HG02623 (cell line): ENCODE results near the gene TMEM254.
"Not testable (repeated sequence)": the region's sequence is repeated elsewhere in the genome, so short reads cannot be mapped to it uniquely, and the experiment has no call there.

Experiments used
- ATAC-seq: cut with Tn5 transposase; IDR thresholded peaks from one replicate; pipeline ENCODE4 v1.9.1; 2021; ENCODE audit warnings: moderate library complexity; ENCODE audit not compliant: unreplicated experiment

The TMEM254 gene

GRCh38 chr10:80075781-80076180, 2.7 kb upstream of the TMEM254 start:
- no peak for ATAC-seq

DNA sequence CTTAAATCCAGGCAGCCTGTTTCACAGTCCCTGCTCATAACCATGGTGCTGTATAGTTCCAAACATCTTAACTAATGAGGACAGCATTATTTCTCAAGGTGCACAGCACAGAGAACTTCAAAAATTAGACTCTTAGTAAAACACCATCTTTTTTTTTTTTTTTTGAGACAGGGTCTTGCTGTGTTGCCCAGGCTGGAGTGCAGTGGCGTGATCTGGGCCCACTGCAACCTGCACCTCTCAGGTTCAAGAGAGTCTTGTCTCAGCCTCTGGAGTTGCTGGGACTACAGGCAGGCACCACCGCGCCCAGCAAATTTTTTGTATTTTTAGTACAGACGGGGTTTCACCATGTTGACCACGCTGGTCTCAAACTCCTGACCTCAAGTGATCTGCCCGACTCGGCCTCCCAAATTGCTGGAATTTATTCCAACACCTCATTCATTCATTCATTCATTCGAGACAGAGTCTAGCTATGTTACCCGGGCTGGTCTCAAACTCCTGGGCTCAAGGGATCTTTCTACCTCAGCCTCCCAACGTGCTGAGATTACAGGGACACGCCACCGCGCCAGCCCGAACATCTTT, 507 bp upstream of the TMEM254 start:
- ATAC-seq, result no peak

- ATAC-seq, result no peak
Observed at GRCh38 chr10:80079312-80079719, 851 bp downstream of the TMEM254 start.

DNA sequence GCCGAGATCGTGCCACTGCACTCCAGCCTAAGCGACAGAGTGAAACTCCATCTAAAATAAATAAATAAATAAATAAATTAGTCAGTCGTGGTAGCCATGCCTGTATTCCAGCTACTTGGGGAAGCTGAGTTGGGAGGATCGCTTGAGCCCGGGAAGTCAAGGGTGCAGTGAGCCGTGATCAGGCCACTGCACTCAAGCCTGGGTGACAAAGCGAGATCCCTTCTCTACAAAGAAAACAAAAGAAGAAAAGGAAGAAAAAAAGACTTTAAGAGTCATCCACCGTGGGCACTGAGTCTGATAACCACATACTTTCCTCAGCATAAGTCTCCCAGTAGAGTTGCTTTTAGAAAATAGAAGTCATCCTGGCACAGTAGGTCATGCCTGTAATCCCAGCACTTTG, 2.6 kb downstream of the TMEM254 start:
- no peak for ATAC-seq

DNA sequence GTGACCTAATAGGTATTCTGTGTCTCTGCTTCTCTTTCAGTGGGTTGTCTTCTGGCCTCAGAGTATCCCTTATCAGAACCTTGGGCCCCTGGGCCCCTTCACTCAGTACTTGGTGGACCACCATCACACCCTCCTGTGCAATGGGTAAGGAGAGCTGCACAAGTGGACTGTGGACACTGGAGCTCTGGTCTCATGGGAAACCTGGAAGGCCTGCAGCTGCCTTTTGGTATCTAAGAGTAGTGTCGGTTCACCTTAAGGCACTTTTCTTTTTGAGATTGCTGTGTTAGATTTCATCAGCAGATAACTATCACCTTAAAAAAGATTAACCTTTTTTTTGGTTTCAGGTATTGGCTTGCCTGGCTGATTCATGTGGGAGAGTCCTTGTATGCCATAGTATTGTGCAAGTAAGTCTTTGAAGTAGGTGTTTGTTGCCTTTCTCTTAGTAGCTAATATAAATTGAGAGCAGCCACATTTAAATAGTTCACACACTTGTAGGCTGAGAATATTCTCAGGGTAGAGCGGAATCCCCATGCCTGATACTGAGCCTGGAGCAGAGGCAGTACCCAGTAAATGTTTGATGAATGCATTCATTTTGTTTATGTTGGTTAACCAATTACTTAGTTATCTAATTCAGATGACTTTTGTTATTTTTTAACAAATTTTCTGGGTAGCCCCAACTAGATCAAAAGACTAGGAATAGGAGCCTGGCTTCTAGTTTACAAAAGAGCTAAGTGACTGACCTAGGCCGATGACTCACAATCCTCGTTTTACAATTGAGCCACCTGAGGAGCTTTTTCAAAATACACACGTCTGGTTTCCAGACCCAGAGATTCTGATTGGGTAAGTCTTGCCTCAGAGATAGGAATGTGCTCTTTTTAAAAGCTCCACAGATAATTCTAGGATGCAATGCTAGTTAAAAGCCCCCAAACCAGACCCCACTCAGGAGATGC, 3.6 kb downstream of the TMEM254 start:
- no peak for ATAC-seq

DNA sequence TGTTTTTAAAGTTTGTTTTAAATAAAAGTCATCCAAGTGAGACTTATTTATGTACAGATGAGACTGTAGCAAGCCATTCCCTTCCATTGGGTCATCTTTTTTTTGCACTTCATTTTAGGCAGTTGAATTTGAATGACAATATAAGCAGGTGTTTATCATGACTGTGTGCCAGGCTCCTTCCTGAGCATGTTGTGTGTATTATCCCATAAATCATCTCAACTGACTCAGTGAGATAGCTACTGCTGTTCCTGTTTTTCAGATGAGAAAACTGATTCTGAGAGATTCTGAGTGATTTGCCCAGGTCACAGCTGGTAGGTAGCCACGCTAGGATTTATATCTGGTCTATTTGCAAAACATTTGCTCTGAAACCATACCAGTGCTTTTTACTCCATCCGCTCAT, 11.7 kb downstream of the TMEM254 start:
- ATAC-seq, result no peak

GRCh38 chr10:80094231-80094630, 15.8 kb downstream of the TMEM254 start:
- ATAC-seq, result no peak

- not testable (repeated sequence) for ATAC-seq
Observed at GRCh38 chr10:80098272-80098671, 19.8 kb downstream of the TMEM254 start.

GRCh38 chr10:80099295-80099694, 20.8 kb downstream of the TMEM254 start:
- not testable (repeated sequence) for ATAC-seq

DNA sequence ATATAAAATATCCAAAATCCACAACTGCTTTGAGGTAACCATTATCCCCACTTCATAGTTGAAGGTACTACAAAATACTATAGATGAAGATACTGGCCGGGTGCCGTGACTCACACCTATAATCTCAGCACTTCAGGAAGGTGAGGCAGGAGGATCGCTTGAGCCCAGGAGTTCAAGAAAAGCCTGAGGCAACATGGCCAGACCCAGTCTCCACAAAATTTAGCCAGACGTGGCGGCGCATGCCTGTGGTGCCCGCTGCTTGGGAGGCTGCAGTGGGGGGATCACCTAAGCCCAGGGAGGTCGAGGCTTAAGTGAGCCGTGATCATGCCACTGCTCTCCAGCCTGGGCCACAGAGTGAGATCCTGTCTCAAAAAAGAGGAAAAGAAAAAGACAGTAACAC, 21.7 kb downstream of the TMEM254 start:
- no peak for ATAC-seq

DNA sequence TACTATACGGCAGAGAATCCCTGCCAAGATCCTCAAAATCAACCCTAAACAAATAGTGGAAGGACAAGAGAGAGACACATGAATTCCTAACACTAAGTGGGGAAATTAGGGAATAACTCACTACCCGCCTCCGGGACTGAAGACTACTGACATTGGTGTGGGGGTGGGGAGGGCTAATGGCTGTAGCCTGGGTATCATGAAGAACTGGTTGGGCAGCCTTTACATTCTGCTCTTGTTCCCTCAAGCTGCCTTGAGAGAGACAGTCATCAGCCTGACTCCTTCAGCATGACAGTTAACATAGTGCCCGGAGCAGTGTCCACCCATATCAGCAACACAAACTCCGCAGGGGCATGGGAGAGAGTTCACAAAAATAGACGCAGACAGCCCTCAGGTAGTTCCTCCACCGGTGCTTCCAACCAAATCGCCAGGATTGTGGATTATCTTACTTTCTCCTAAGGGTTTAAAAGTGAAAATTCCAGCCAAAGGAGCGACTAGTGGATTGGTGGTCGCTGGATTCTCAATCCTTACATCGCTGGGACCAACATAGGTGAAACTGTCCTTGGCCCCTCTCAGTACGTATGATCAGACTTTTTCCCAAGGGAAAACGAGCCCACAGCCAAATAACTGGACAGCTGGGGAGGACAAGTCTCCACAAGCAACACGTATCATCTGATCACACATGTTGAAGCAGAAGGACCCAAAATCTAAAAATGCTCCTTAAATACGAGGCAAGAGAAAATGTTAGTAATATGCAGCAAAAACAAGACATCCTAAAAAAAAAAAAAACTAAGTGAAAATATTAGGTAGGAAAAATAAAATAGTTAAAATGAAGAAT, 22.6 kb downstream of the TMEM254 start:
- no peak for ATAC-seq

GRCh38 chr10:80104066-80104926, 25.8 kb downstream of the TMEM254 start:
- no peak for ATAC-seq

- no peak for ATAC-seq
Observed at GRCh38 chr10:80108576-80109239, 30.2 kb downstream of the TMEM254 start.

GRCh38 chr10:80110986-80111385, 32.5 kb downstream of the TMEM254 start:
- no peak for ATAC-seq

GRCh38 chr10:80118669-80119068, 40.2 kb downstream of the TMEM254 start:
- ATAC-seq, result no peak

- no peak for ATAC-seq
Observed at GRCh38 chr10:80122110-80122710, 43.7 kb downstream of the TMEM254 start.

GRCh38 chr10:80122746-80123145, 44.3 kb downstream of the TMEM254 start:
- no peak for ATAC-seq

DNA sequence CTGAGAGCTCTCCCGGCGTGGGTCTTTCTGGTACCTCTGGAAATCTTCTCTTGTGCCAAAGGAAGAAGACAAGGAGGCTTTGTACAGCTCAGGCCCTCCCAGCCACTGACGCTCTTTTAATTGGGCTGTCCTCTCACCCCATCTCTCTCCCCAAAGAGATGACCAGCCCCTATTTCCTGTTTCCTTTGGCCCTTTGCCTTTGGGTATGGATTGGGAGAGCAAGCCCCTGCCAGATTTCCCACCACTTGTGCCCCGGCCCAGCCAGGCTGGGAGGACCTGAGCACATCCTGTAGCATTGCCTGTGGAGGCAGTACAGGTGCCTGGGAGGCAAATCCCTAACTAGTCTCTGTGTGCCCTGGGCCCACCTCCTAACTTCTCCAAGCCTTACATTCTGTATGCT, 48.4 kb downstream of the TMEM254 start:
- ATAC-seq, result no peak

GRCh38 chr10:80131499-80131901, 53.0 kb downstream of the TMEM254 start:
- no peak for ATAC-seq
